HepG2 (cell line): ENCODE results near the gene SCARB2. TPM values are rescaled to one million over a fixed set of nuclear protein-coding genes. Genes with fewer than 3 reads are reported as not detected.

ENCODE experiments used
- CREB3 ChIP-seq: sonication (generic); formaldehyde crosslinking; IDR thresholded peaks from 2 replicates; pipeline ENCODE4 v1.5.0; 2020; ENCODE audit warnings: missing genetic modification reagents
- FOSL2 ChIP-seq: sonication (generic); formaldehyde crosslinking; IDR thresholded peaks from 2 replicates; pipeline ENCODE4 v1.4.0; 2020; ENCODE audit warnings: missing genetic modification reagents
- NR1H2 ChIP-seq: sonication (generic); formaldehyde crosslinking; IDR thresholded peaks from 2 replicates; pipeline ENCODE4 v1.8.1; 2022; ENCODE audit warnings: low read depth, missing genetic modification reagents, borderline replicate concordance
- RARG ChIP-seq: sonication (generic); formaldehyde crosslinking; IDR thresholded peaks from 2 replicates; pipeline ENCODE4 v1.4.0; 2020; ENCODE audit warnings: low read depth, mild to moderate bottlenecking, missing genetic modification reagents
- TRAFD1 ChIP-seq: sonication (generic); formaldehyde crosslinking; IDR thresholded peaks from 2 replicates; pipeline ENCODE4 v1.5.1; 2020; ENCODE audit warnings: missing genetic modification reagents, mild to moderate bottlenecking, borderline replicate concordance
- ZNF839 ChIP-seq: sonication (generic); formaldehyde crosslinking; IDR thresholded peaks from 2 replicates; pipeline ENCODE4 v1.4.0; 2020; ENCODE audit warnings: missing genetic modification reagents, mild to moderate bottlenecking, borderline replicate concordance
- ZSCAN20 ChIP-seq: sonication (generic); formaldehyde crosslinking; IDR thresholded peaks from 2 replicates; pipeline ENCODE4 v1.4.0; 2020; ENCODE audit warnings: missing genetic modification reagents, mild to moderate bottlenecking, borderline replicate concordance
- ZZZ3 ChIP-seq: sonication (generic); formaldehyde crosslinking; IDR thresholded peaks from 2 replicates; pipeline ENCODE4 v1.4.0; 2020; ENCODE audit warnings: missing genetic modification reagents, mild to moderate bottlenecking, borderline replicate concordance
- polyA plus RNA-seq, 8 experiments: library from polyadenylated mRNA; depleted of rRNA in 3 of 8; stranded (reverse) in 7 of 8; unstranded in 1 of 8; fragments of >200 nt; fragmentation: Illumina TruSeq in 4 of 8; extraction: Trizol in 4 of 8; gene quantifications; 2 replicates each; pipeline versions ENCODE4 v1.2.1 to v1.2.3, GENCODE V29; 2011 to 2016; ENCODE audit warnings: low read depth in 4 of 8, missing spikeins in 1 of 8, mixed read lengths in 1 of 8; ENCODE audit not compliant: insufficient read depth in 1 of 8
- total RNA-seq, 5 experiments: library from RNA; depleted of rRNA; stranded (reverse); fragments of >200 nt; fragmentation: Illumina TruSeq; extraction: Trizol; gene quantifications; 2 replicates each; pipeline ENCODE4 v1.2.3, GENCODE V29; 2016; ENCODE audit warnings: low read depth in 1 of 5
- TF ChIP-seq, protein P1 (sequence below): sonication (generic); formaldehyde crosslinking; IDR thresholded peaks from 2 replicates; pipeline ENCODE4 v1.5.0; 2020; ENCODE audit warnings: mild to moderate bottlenecking, missing genetic modification reagents
- TF ChIP-seq, protein P2 (sequence below): sonication (generic); formaldehyde crosslinking; IDR thresholded peaks from 2 replicates; pipeline ENCODE4 v1.4.0; 2020; ENCODE audit warnings: missing genetic modification reagents
- TF ChIP-seq, protein P3 (sequence below): sonication (generic); formaldehyde crosslinking; IDR thresholded peaks from 2 replicates; pipeline ENCODE4 v1.9.0; 2021; ENCODE audit warnings: missing genetic modification reagents, mild to moderate bottlenecking, borderline replicate concordance
- TF ChIP-seq, protein P4 (sequence below): sonication (generic); formaldehyde crosslinking; IDR thresholded peaks from 2 replicates; pipeline ENCODE4 v1.4.0; 2020; ENCODE audit warnings: missing genetic modification reagents, borderline replicate concordance

Gene SCARB2
- total and polyA plus RNA-seq, 2 of the 13 experiments (the other 11 are each of a cell fraction or from before 2014, with no cell fraction given): 40.6 to 43.4 TPM

- no peak for TF ChIP-seq CREB3 (CRISPR knock-in tag)
- TF ChIP-seq ZZZ3 (CRISPR knock-in tag): no peak
- TF ChIP-seq TRAFD1 (CRISPR knock-in tag): no peak
- TF ChIP-seq, protein P1, sequence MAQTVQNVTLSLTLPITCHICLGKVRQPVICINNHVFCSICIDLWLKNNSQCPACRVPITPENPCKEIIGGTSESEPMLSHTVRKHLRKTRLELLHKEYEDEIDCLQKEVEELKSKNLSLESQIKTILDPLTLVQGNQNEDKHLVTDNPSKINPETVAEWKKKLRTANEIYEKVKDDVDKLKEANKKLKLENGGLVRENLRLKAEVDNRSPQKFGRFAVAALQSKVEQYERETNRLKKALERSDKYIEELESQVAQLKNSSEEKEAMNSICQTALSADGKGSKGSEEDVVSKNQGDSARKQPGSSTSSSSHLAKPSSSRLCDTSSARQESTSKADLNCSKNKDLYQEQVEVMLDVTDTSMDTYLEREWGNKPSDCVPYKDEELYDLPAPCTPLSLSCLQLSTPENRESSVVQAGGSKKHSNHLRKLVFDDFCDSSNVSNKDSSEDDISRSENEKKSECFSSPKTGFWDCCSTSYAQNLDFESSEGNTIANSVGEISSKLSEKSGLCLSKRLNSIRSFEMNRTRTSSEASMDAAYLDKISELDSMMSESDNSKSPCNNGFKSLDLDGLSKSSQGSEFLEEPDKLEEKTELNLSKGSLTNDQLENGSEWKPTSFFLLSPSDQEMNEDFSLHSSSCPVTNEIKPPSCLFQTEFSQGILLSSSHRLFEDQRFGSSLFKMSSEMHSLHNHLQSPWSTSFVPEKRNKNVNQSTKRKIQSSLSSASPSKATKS (CRISPR knock-in tag): no peak; the same call in 1 of the 2 replicates
- TF ChIP-seq, protein P2, sequence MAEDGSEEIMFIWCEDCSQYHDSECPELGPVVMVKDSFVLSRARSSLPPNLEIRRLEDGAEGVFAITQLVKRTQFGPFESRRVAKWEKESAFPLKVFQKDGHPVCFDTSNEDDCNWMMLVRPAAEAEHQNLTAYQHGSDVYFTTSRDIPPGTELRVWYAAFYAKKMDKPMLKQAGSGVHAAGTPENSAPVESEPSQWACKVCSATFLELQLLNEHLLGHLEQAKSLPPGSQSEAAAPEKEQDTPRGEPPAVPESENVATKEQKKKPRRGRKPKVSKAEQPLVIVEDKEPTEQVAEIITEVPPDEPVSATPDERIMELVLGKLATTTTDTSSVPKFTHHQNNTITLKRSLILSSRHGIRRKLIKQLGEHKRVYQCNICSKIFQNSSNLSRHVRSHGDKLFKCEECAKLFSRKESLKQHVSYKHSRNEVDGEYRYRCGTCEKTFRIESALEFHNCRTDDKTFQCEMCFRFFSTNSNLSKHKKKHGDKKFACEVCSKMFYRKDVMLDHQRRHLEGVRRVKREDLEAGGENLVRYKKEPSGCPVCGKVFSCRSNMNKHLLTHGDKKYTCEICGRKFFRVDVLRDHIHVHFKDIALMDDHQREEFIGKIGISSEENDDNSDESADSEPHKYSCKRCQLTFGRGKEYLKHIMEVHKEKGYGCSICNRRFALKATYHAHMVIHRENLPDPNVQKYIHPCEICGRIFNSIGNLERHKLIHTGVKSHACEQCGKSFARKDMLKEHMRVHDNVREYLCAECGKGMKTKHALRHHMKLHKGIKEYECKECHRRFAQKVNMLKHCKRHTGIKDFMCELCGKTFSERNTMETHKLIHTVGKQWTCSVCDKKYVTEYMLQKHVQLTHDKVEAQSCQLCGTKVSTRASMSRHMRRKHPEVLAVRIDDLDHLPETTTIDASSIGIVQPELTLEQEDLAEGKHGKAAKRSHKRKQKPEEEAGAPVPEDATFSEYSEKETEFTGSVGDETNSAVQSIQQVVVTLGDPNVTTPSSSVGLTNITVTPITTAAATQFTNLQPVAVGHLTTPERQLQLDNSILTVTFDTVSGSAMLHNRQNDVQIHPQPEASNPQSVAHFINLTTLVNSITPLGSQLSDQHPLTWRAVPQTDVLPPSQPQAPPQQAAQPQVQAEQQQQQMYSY (CRISPR knock-in tag): no peak
- no peak for TF ChIP-seq ZNF839 (CRISPR knock-in tag)
- TF ChIP-seq, protein P3, sequence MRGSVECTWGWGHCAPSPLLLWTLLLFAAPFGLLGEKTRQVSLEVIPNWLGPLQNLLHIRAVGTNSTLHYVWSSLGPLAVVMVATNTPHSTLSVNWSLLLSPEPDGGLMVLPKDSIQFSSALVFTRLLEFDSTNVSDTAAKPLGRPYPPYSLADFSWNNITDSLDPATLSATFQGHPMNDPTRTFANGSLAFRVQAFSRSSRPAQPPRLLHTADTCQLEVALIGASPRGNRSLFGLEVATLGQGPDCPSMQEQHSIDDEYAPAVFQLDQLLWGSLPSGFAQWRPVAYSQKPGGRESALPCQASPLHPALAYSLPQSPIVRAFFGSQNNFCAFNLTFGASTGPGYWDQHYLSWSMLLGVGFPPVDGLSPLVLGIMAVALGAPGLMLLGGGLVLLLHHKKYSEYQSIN (CRISPR knock-in tag): no peak
- TF ChIP-seq, protein P4, sequence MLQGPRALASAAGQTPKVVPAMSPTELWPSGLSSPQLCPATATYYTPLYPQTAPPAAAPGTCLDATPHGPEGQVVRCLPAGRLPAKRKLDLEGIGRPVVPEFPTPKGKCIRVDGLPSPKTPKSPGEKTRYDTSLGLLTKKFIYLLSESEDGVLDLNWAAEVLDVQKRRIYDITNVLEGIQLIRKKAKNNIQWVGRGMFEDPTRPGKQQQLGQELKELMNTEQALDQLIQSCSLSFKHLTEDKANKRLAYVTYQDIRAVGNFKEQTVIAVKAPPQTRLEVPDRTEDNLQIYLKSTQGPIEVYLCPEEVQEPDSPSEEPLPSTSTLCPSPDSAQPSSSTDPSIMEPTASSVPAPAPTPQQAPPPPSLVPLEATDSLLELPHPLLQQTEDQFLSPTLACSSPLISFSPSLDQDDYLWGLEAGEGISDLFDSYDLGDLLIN: no peak
- TF ChIP-seq NR1H2: peak; percentile 35; the same call in 1 of the 2 replicates
- TF ChIP-seq ZSCAN20: 0 out of 2 replicates have a peak, but pooled peaks have one; percentile 46
- 0 out of 2 replicates have a peak, but pooled peaks have one; percentile 16 for TF ChIP-seq FOSL2 (CRISPR knock-in tag)
- TF ChIP-seq RARG (CRISPR knock-in tag): peak; percentile 83; the same call in 1 of the 2 replicates
Measured at GRCh38 chr4:76213415-76214176, at the start of gene SCARB2 (continued).
